ENCODE data around the gene FRMD1. TPM values are rescaled to one million over a fixed set of nuclear protein-coding genes. Genes with fewer than 3 reads are reported as not detected.

FRMD1 gene
- total RNA-seq, 2 experiments from 2014 or later: not detected

GRCh38 chr6:168034537-168034936 is 44.5 kb downstream of the FRMD1 start:
- DNase-seq: no peak
- H3K4me1 Mint-ChIP-seq (ENCODE audit: low read depth): no peaks in the 10 kb centered on the region
- no peak overlapping the region for H3K4me3 Mint-ChIP-seq
- intact Hi-C loops (cut with DNase I, micrococcal nuclease): no loop called here
- H3K27ac Mint-ChIP-seq: no peak overlapping the region
- no peak for ATAC-seq (ENCODE audit: poor library complexity)
- peaks cover 45% of the 10 kb centered on the region for H3K27me3 Mint-ChIP-seq
- no peak for TF ChIP-seq CTCF (IDR thresholded peaks at IDR 0.05)
- H3K36me3 ChIP-seq (ENCODE audit: insufficient read depth, low read length): no peaks in the 10 kb centered on the region
- H3K9me3 ChIP-seq (ENCODE audit: control insufficient read depth in 1 of 2, insufficient read depth in 1 of 2, low read length in 2 of 2): peaks cover 20 to 29% of the 10 kb centered on the region in 2 experiments
- POLR2A ChIA-PET: no interaction called here
- H3K4me3 ChIP-seq (ENCODE audit: low read length): no peak overlapping the region
- CTCF ChIA-PET: no interaction called here
- no peaks in the 10 kb centered on the region for H3K36me3 Mint-ChIP-seq (ENCODE audit: low read depth)
- H3K4me1 ChIP-seq (ENCODE audit: insufficient read depth, low read length): no peaks in the 10 kb centered on the region
- H3K27me3 ChIP-seq (ENCODE audit: control insufficient read depth in 1 of 2, insufficient read depth in 2 of 2, low read length in 2 of 2): peaks cover 6 to 31% of the 10 kb centered on the region in 2 experiments
- H3K27ac ChIP-seq (ENCODE audit: low read depth in 1 of 2, low read length in 2 of 2): no peak overlapping the region
- peaks cover 3% of the 10 kb centered on the region for H3K9me3 Mint-ChIP-seq

GRCh38 chr6:168033791-168034190 is 45.2 kb downstream of the FRMD1 start:
- Histone ChIP-seq H3K4me3 (ENCODE audit: low read length) (no peak overlapping the region), H3K9me3 (ENCODE audit: control insufficient read depth in 1 of 2, insufficient read depth in 1 of 2, low read length in 2 of 2) (peaks cover 16 to 24% of the 10 kb centered on the region in 2 experiments), H3K36me3 (ENCODE audit: insufficient read depth, low read length) (no peaks in the 10 kb centered on the region), H3K27ac (ENCODE audit: low read depth in 1 of 2, low read length in 2 of 2) (no peak overlapping the region), H3K27me3 (ENCODE audit: control insufficient read depth in 1 of 2, insufficient read depth in 2 of 2, low read length in 2 of 2) (peaks cover 6 to 31% of the 10 kb centered on the region in 2 experiments), H3K4me1 (ENCODE audit: insufficient read depth, low read length) (no peaks in the 10 kb centered on the region)
- no peak for TF ChIP-seq CTCF (IDR thresholded peaks at IDR 0.05)
- CTCF ChIA-PET: no interaction called here
- POLR2A ChIA-PET: no interaction called here
- intact Hi-C loops (cut with DNase I, micrococcal nuclease): no loop called here
- Mint-ChIP-seq H3K27ac (no peak overlapping the region), H3K27me3 (peaks cover 45% of the 10 kb centered on the region), H3K36me3 (ENCODE audit: low read depth) (no peaks in the 10 kb centered on the region), H3K4me1 (ENCODE audit: low read depth) (no peaks in the 10 kb centered on the region), H3K9me3 (peaks cover 3% of the 10 kb centered on the region), H3K4me3 (no peak overlapping the region)
- DNase-seq (no peak), ATAC-seq (ENCODE audit: poor library complexity) (no peak)

DNA sequence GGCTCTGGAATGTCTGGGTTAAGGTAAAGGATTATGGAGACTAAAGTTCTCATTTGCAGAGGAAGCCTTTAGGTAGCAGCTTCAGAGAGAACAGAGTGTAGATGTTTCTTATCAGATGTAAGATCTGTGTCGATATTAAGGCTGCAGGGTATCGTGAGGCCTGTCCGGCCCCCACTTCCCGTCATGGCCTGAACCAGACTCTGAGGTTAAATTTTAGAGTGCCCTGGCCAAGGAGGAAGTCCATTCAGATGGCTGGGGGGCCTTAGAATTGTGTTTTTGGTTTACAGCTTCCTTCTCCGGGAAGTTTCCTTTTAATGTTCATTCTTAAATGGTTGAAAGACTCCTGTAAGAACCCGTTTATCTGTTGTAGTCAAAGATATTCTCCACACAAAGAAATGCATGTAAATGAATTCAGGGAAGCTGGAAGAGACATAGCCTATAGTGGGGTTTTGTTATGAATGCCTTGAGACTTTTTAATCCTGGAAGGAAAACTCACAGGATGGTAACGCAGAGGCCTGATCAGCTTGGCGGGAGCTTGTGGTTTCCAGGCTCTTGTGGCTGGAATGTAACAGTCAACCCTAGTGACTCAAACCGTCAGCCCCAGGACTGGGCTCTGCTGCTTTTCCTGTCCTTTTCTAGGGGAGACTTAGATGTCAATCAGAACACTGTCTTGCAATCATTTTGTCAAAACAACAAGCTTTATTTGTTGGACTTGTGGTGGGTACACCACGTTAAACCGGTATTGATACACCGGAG is 46.8 kb downstream of the FRMD1 start:
- H3K27ac Mint-ChIP-seq: no peak overlapping the region
- DNase-seq (no peak), ATAC-seq (ENCODE audit: poor library complexity) (no peak)
- no peak for TF ChIP-seq CTCF (IDR thresholded peaks at IDR 0.05)
- no peaks in the 10 kb centered on the region for H3K4me1 ChIP-seq (ENCODE audit: insufficient read depth, low read length)
- peaks cover 0 to 16% of the 10 kb centered on the region in 2 experiments for H3K9me3 ChIP-seq (ENCODE audit: control insufficient read depth in 1 of 2, insufficient read depth in 1 of 2, low read length in 2 of 2)
- H3K27me3 ChIP-seq (ENCODE audit: control insufficient read depth in 1 of 2, insufficient read depth in 2 of 2, low read length in 2 of 2): peaks cover 6 to 31% of the 10 kb centered on the region in 2 experiments
- H3K4me3 ChIP-seq (ENCODE audit: low read length): no peak overlapping the region
- peaks cover under 1% of the 10 kb centered on the region for H3K9me3 Mint-ChIP-seq
- no peak overlapping the region for H3K4me3 Mint-ChIP-seq
- no peak overlapping the region for H3K27ac ChIP-seq (ENCODE audit: low read depth in 1 of 2, low read length in 2 of 2)
- ChIA-PET CTCF (no interaction called here), POLR2A (no interaction called here)
- intact Hi-C loops (cut with DNase I, micrococcal nuclease): no loop called here
- no peaks in the 10 kb centered on the region for H3K4me1 Mint-ChIP-seq (ENCODE audit: low read depth)
- H3K36me3 ChIP-seq (ENCODE audit: insufficient read depth, low read length): no peaks in the 10 kb centered on the region
- H3K27me3 Mint-ChIP-seq: peaks cover 45% of the 10 kb centered on the region
- no peaks in the 10 kb centered on the region for H3K36me3 Mint-ChIP-seq (ENCODE audit: low read depth)

Data from CD4-positive, alpha-beta T cell (primary cell).